ENCODE data around the gene CHIA. TPM values are rescaled to one million over a fixed set of nuclear protein-coding genes. Genes with fewer than 3 reads are reported as not detected.

The CHIA gene
- total and polyA plus RNA-seq, 2 donors (not counting 3 experiments of a cell fraction or from before 2014, with no cell fraction given): not detected

DNA sequence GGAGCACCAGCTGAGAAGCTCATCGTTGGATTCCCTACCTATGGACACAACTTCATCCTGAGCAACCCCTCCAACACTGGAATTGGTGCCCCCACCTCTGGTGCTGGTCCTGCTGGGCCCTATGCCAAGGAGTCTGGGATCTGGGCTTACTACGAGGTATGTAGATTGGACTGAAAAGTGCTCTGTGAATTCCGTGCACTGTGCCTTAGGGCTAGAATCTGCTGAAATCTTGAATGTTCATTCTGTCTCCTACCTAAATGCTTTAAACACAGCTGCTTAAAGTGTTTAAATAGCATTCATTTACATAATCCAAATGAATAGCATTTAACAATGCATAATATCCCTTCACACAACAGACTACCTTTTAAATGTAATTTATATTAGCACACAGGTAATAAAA is 27.9 kb downstream of the CHIA start:
- H3K36me3 ChIP-seq (ENCODE audit: control insufficient read depth in 2 of 2, extremely low read depth in 1 of 2, insufficient read depth in 2 of 2, low read length in 2 of 2): no peaks in the 10 kb centered on the region
- H3K27me3 ChIP-seq (ENCODE audit: control insufficient read depth in 2 of 2, insufficient read depth in 2 of 2, low read length in 2 of 2): peaks cover 0 to 3% of the 10 kb centered on the region in 2 experiments
- H2AFZ ChIP-seq (ENCODE audit: low read depth, low read length): no peak overlapping the region
- no peak overlapping the region for H3K4me3 ChIP-seq (replicated peaks in 1 of 3; ENCODE audit: insufficient read depth in 1 of 3, low read depth in 1 of 3, low read length in 3 of 3)
- CTCF ChIA-PET: no interaction called here
- no peak overlapping the region for H3K4me2 ChIP-seq (ENCODE audit: insufficient read depth, low read length)
- H3K9ac ChIP-seq (replicated peaks; ENCODE audit: extremely low read depth, insufficient read depth, low read length): no peak overlapping the region
- no peaks in the 10 kb centered on the region for H3K9me3 ChIP-seq (replicated peaks; ENCODE audit: control insufficient read depth, insufficient read depth, low read length)
- DNase-seq (ENCODE audit: low read depth, low spot score) (no peak), FAIRE-seq (no peak)
- TF ChIP-seq CTCF (IDR thresholded peaks at IDR 0.05; ENCODE audit: extremely low read depth in 1 of 2, insufficient read depth in 1 of 2, low read depth in 1 of 2, low read length in 2 of 2): no peak
- H3K27ac ChIP-seq (ENCODE audit: insufficient read depth, low read depth, low read length): no peak overlapping the region
- no peaks in the 10 kb centered on the region for H3K9me1 ChIP-seq (replicated peaks; ENCODE audit: control insufficient read depth, extremely low read depth, insufficient read depth, low read length)
- dilution Hi-C loops (cut with MboI; ENCODE audit: extremely low pct_ligation_motif_present, low sequenced_read_pairs) (no loop called here), intact Hi-C loops (cut with micrococcal nuclease) (no loop called here)
- H3K79me2 ChIP-seq (ENCODE audit: control insufficient read depth, insufficient read depth, low read length): no peaks in the 10 kb centered on the region
- POLR2A ChIA-PET: no interaction called here
- no TSS peak for BruUV-seq (replicated peaks)
- H3K4me1 ChIP-seq (ENCODE audit: control insufficient read depth, extremely low read depth, insufficient read depth, low read length): no peaks in the 10 kb centered on the region
- H4K20me1 ChIP-seq (replicated peaks; ENCODE audit: control insufficient read depth, extremely low read depth, insufficient read depth, low read length): no peaks in the 10 kb centered on the region

GRCh38 chr1:111320066-111320879 is 29.6 kb downstream of the CHIA start:
- Histone ChIP-seq H2AFZ (ENCODE audit: low read depth, low read length) (no peak overlapping the region), H3K79me2 (ENCODE audit: control insufficient read depth, insufficient read depth, low read length) (no peaks in the 10 kb centered on the region), H3K9me3 (replicated peaks; ENCODE audit: control insufficient read depth, insufficient read depth, low read length) (no peaks in the 10 kb centered on the region), H3K36me3 (ENCODE audit: control insufficient read depth in 2 of 2, extremely low read depth in 1 of 2, insufficient read depth in 2 of 2, low read length in 2 of 2) (no peaks in the 10 kb centered on the region), H3K9ac (replicated peaks; ENCODE audit: extremely low read depth, insufficient read depth, low read length) (no peak overlapping the region), H3K4me2 (ENCODE audit: insufficient read depth, low read length) (no peak overlapping the region), H4K20me1 (replicated peaks; ENCODE audit: control insufficient read depth, extremely low read depth, insufficient read depth, low read length) (no peaks in the 10 kb centered on the region), H3K27me3 (ENCODE audit: control insufficient read depth in 2 of 2, insufficient read depth in 2 of 2, low read length in 2 of 2) (peaks cover 0 to 1% of the 10 kb centered on the region in 2 experiments), H3K4me1 (ENCODE audit: control insufficient read depth, extremely low read depth, insufficient read depth, low read length) (no peaks in the 10 kb centered on the region), H3K4me3 (replicated peaks in 1 of 3; ENCODE audit: insufficient read depth in 1 of 3, low read depth in 1 of 3, low read length in 3 of 3) (no peak overlapping the region), H3K9me1 (replicated peaks; ENCODE audit: control insufficient read depth, extremely low read depth, insufficient read depth, low read length) (no peaks in the 10 kb centered on the region), H3K27ac (ENCODE audit: insufficient read depth, low read depth, low read length) (no peak overlapping the region)
- DNase-seq (ENCODE audit: low read depth, low spot score) (no peak), FAIRE-seq (no peak)
- dilution Hi-C loops (cut with MboI; ENCODE audit: extremely low pct_ligation_motif_present, low sequenced_read_pairs): no loop called here
- ChIA-PET CTCF (interaction anchor here (0.7 to 1.1 kb wide), 4 partner anchors 10 to 98 kb away, joined by 3 to 5 read pairs (median 3); no protein-coding TSS in a partner anchor), POLR2A (no interaction called here)
- no peak for TF ChIP-seq POLR2A (IDR thresholded peaks at IDR 0.05; ENCODE audit: low read depth, low read length)
- no peak for TF ChIP-seq EZH2 (IDR thresholded peaks at IDR 0.05; ENCODE audit: borderline replicate concordance, low read depth, low read length, severe bottlenecking)
- no peak for TF ChIP-seq MAX (IDR thresholded peaks at IDR 0.05; ENCODE audit: insufficient read depth, insufficient read length)
- no peak for TF ChIP-seq POLR2AphosphoS5 (IDR thresholded peaks at IDR 0.05; ENCODE audit: insufficient read depth, low read depth, low read length)
- no peak for TF ChIP-seq FOS (IDR thresholded peaks at IDR 0.05; ENCODE audit: borderline replicate concordance, insufficient read depth, low read length)
- TF ChIP-seq JUN (IDR thresholded peaks at IDR 0.05; ENCODE audit: borderline replicate concordance, insufficient read depth, insufficient read length, low read depth): no peak
- no peak for TF ChIP-seq GATA2 (IDR thresholded peaks at IDR 0.05; ENCODE audit: insufficient read depth, insufficient read length, low read depth, low read length)
- TF ChIP-seq MYC (IDR thresholded peaks at IDR 0.05; ENCODE audit: low read depth, low read length): no peak
- no peak for TF ChIP-seq CTCF (IDR thresholded peaks at IDR 0.05; ENCODE audit: extremely low read depth in 1 of 2, insufficient read depth in 1 of 2, low read depth in 1 of 2, low read length in 2 of 2)
- no TSS peak for BruUV-seq (replicated peaks)
- intact Hi-C loops (cut with micrococcal nuclease): no loop called here
